Mammary epithelial cell (primary cell): ENCODE results near the gene KLRC1.
"Not testable (repeated sequence)": the region's sequence is repeated elsewhere in the genome, so short reads cannot be mapped to it uniquely, and the experiment has no call there.

Experiments
- EZH2 ChIP-seq: IDR thresholded peaks from 2 replicates; pipeline ENCODE4 v1.6.1; 2012; ENCODE audit warnings: low read length, inconsistent platforms, borderline replicate concordance
- TF ChIP-seq, protein P1 (sequence below), 2 donors: IDR thresholded peaks in 1 of 2; conservative IDR thresholded peaks in 1 of 2; 2 replicates each; pipeline ENCODE4 v1.5.1; 2011 to 2012; ENCODE audit warnings: inconsistent platforms in 2 of 2, low read length in 2 of 2, mild to moderate bottlenecking in 2 of 2, control low read depth in 1 of 2, low read depth in 1 of 2; ENCODE audit not compliant: insufficient read depth in 1 of 2; ENCODE audit errors: extremely low read depth in 1 of 2

DNA sequence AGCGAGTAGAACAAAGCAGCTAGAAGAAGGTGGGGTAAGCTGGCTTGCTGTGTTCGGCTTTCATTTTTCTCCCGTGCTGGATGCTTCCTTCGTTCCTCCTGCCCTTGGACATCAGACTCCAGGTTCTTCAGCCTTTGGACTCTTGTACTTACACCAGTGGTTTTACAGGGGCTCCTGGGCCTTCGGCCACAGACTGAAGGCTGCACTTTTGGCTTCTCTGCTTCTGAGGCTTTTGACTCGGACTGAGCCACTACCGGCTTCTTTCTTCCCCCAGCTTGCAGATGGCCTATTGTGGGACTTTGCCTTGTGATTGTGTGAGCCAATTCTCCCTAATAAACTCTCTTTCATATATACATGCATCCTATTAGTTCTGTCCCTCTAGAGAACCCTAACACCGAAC lies 27.2 kb downstream of the KLRC1 start:
- TF ChIP-seq, protein P1, sequence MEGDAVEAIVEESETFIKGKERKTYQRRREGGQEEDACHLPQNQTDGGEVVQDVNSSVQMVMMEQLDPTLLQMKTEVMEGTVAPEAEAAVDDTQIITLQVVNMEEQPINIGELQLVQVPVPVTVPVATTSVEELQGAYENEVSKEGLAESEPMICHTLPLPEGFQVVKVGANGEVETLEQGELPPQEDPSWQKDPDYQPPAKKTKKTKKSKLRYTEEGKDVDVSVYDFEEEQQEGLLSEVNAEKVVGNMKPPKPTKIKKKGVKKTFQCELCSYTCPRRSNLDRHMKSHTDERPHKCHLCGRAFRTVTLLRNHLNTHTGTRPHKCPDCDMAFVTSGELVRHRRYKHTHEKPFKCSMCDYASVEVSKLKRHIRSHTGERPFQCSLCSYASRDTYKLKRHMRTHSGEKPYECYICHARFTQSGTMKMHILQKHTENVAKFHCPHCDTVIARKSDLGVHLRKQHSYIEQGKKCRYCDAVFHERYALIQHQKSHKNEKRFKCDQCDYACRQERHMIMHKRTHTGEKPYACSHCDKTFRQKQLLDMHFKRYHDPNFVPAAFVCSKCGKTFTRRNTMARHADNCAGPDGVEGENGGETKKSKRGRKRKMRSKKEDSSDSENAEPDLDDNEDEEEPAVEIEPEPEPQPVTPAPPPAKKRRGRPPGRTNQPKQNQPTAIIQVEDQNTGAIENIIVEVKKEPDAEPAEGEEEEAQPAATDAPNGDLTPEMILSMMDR (conservative IDR thresholded peaks at IDR 0.05 in 1 of 2, IDR thresholded peaks at IDR 0.05 in 1 of 2; ENCODE audit: extremely low read depth in 1 of 2, insufficient read depth in 1 of 2, low read depth in 1 of 2, low read length in 2 of 2), result not testable (repeated sequence)
- TF ChIP-seq EZH2, result not testable (repeated sequence)
